Endodermal cell (in vitro differentiated cells): ENCODE data around the gene SHOC2. TPM values are rescaled to one million over a fixed set of nuclear protein-coding genes. Genes with fewer than 3 reads are reported as not detected.

Experiments used
- DNase-seq: peaks from one replicate; pipeline ENCODE4 v3.0.0-alpha.2; 2017
- H3K27ac ChIP-seq: 2 replicates; pipeline ENCODE4 v1.5.1; 2013; ENCODE audit warnings: mild to moderate bottlenecking, low read depth, low read length, moderate library complexity
- H3K27me3 ChIP-seq: 2 replicates; pipeline ENCODE4 v1.6.1; 2013; ENCODE audit warnings: mild to moderate bottlenecking, low read length, moderate library complexity; ENCODE audit not compliant: insufficient read depth, control insufficient read depth, poor library complexity, severe bottlenecking
- H3K36me3 ChIP-seq: 2 replicates; pipeline ENCODE4 v1.7.0; 2013; ENCODE audit warnings: mild to moderate bottlenecking, low read length, moderate library complexity; ENCODE audit not compliant: control insufficient read depth, insufficient read depth
- H3K4me1 ChIP-seq: one replicate; pipeline ENCODE4 v1.7.0; 2013; ENCODE audit warnings: low read length; ENCODE audit not compliant: control insufficient read depth, insufficient read depth
- H3K4me3 ChIP-seq: 2 replicates; pipeline ENCODE4 v1.5.1; 2013; ENCODE audit warnings: mild to moderate bottlenecking, low read length, moderate library complexity
- H3K9ac ChIP-seq: 2 replicates; pipeline ENCODE4 v1.6.1; 2013; ENCODE audit warnings: mild to moderate bottlenecking, low read length, moderate library complexity; ENCODE audit not compliant: poor library complexity, severe bottlenecking; ENCODE audit errors: extremely low read depth
- H3K9me3 ChIP-seq: 2 replicates; pipeline ENCODE4 v1.6.1; 2013; ENCODE audit warnings: mild to moderate bottlenecking, low read length, moderate library complexity; ENCODE audit not compliant: control insufficient read depth
- H3K27ac Mint-ChIP-seq: 2 replicates; pipeline ENCODE4 v1.8.0; 2020; ENCODE audit warnings: mixed read lengths
- H3K27me3 Mint-ChIP-seq: 2 replicates; pipeline ENCODE4 v1.8.0; 2021; ENCODE audit warnings: mild to moderate bottlenecking, mixed read lengths; ENCODE audit not compliant: insufficient read depth
- H3K36me3 Mint-ChIP-seq: 2 replicates; pipeline ENCODE4 v1.8.0; 2020; ENCODE audit warnings: low read depth, mixed read lengths
- H3K4me1 Mint-ChIP-seq: 2 replicates; pipeline ENCODE4 v1.8.0; 2020; ENCODE audit warnings: mixed read lengths
- H3K4me3 Mint-ChIP-seq: 2 replicates; pipeline ENCODE4 v1.8.0; 2020; ENCODE audit warnings: mild to moderate bottlenecking, moderate library complexity, mixed read lengths
- H3K9me3 Mint-ChIP-seq: 2 replicates; pipeline ENCODE4 v1.8.0; 2020; ENCODE audit warnings: mild to moderate bottlenecking, mixed read lengths
- CTCF ChIP-seq: fragments of 200-600 bp; sonication (generic); conservative IDR thresholded peaks from 2 replicates; pipeline ENCODE4 v1.5.0; 2021; ENCODE audit warnings: antibody characterized with exemption, mild to moderate bottlenecking
- WGBS, 2 experiments: methylation state at CpG; one replicate each; pipeline versions ENCODE4 v1.1.5 to v1.1.7; 2013; ENCODE audit warnings: missing lambda C conversion rate in 2 of 2, mixed read lengths in 1 of 2; ENCODE audit not compliant: insufficient coverage in 1 of 2, insufficient read length in 1 of 2; 5-methylcytosine and 5-hydroxymethylcytosine counted together
- long read RNA-seq, 4 experiments: library from polyadenylated mRNA in 2 of 4; library from RNA in 1 of 4; library from capped mRNA in 1 of 4; stranded (forward) in 3 of 4; unstranded in 1 of 4; transcript quantifications; one replicate each; pipeline ENCODE4 v2.0.0, GENCODE V29; 2020 to 2021; ENCODE audit warnings: inconsistent platforms in 1 of 4
- polyA plus RNA-seq, 2 experiments: library from polyadenylated mRNA; stranded (reverse); fragments of 50-300 nt; gene quantifications; one replicate each; pipeline ENCODE4 v1.2.3, GENCODE V29; 2013
- total RNA-seq, 2 donors: library from RNA; stranded (reverse); fragmentation: NEBNext Ultra II Directional in 1 of 2; extraction: Animal tissue kit (Norgen Biotek cat#: 25700) in 1 of 2; gene quantifications; 2 replicates in 1 of 2; 3 replicates in 1 of 2; pipeline ENCODE4 v1.2.1, GENCODE V29; 2021

The SHOC2 gene
- 10 to 100 TPM; 38.4 to 49.6 TPM for total RNA-seq
- polyA plus RNA-seq (2013, experiment 1 of 2) = 29.0 TPM
- 30.3 TPM for polyA plus RNA-seq (2013, experiment 2 of 2)
- long read RNA-seq, experiment 1, partial matches to known transcripts = 4 of 11 reads
- long read RNA-seq, experiment 1, other reads (novel, unspliced or antisense) = 5 of 11 reads
- long read RNA-seq, experiment 2, transcript SHOC2-202 (9 exons, 3,943 nt) = major isoform, 89 of 115 reads
- long read RNA-seq, experiment 2, partial matches to known transcripts = 6 of 115 reads
- long read RNA-seq, experiment 2, other reads (novel, unspliced or antisense) = 20 of 115 reads
- long read RNA-seq, experiment 3, transcript SHOC2-202 (9 exons, 3,943 nt) = major isoform, 83 of 115 reads
- long read RNA-seq, experiment 3, partial matches to known transcripts = 10 of 115 reads
- long read RNA-seq, experiment 3, other reads (novel, unspliced or antisense) = 21 of 115 reads
- long read RNA-seq, experiment 4, transcript SHOC2-202 (9 exons, 3,943 nt) = major isoform, 6 of 10 reads
- long read RNA-seq, experiment 4, partial matches to known transcripts = 3 of 10 reads
- long read RNA-seq, experiment 4, other reads (novel, unspliced or antisense) = 1 of 10 reads

DNA sequence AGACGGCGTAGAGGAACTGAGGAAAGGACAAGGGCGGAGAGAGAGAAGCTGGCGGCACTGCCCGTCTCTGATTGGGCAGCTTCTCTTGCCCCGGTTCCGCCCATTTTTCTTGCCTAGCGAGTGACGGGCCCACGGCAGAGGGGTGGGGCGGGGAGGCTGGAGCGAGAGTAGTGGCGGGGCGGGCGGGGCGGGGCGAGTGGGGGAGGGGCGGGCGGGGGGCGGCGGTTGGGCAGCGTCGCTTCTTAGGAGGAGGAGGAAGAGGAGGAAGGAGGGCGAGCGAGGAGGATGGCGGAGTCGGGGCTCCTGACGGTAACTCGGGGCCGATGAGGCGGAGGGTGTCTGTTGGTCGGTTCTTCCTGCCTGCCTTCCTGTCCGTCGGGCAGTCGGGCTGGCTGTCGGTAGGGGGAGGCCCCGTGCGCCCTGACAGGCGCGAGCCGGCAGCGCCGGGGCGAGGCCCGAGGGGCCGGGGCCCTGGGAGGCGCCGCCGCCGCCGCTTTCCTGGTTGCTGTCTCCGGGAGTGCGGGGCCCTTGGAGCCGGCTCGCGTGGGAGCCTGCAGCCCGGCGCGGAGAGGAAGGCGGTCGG, at the start of gene SHOC2:
TSS of gene SHOC2 (plus strand) at position 256 of the 583 bp plus-strand sequence. CDS start 44,755 bp downstream, outside the sequence.
- Mint-ChIP-seq H3K4me3 (peak within 1 kb of the TSS; percentile 99), H3K4me1 (peaks cover 10% of the 10 kb centered on the region), H3K27me3 (no peaks in the 10 kb centered on the region), H3K9me3 (no peaks in the 10 kb centered on the region), H3K36me3 (no peaks in the 10 kb centered on the region), H3K27ac (peak within 1 kb of the TSS; percentile 100)
- WGBS, 2 experiments = 0 to 2% methylated on average over 6 to 48 of the region's 61 CpGs
- Histone ChIP-seq H3K27me3 (no peaks in the 10 kb centered on the region), H3K4me1 (peaks cover 5% of the 10 kb centered on the region), H3K4me3 (peak within 1 kb of the TSS; percentile 96), H3K9me3 (no peaks in the 10 kb centered on the region), H3K27ac (peak within 1 kb of the TSS; percentile 99), H3K9ac (peak within 1 kb of the TSS; percentile 89), H3K36me3 (no peaks in the 10 kb centered on the region)
- peak; percentile 99 for DNase-seq
- TF ChIP-seq CTCF = peak; percentile 51

DNA sequence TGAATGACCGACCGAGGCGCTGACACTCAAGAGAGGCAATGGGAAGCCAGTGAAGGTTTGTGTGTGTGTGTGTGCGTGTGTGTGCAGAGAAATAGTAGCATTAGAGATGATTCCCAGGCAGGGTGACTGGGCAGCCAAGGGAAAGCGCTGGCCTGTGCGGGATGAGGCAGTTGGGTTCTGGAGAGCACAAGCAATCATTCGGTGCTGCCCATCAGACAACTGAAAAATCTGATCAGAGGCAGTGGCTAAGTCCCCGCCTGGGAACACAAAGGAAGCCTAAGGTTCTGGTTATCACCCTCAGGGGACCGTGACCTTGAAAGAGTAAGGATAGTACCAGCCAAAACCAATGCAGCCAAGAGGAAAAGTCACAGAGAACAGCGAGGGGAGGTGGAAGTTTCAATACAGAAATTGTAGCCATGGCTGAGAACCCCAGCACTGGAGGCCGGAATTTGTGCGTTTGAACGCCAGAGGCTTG, 48.5 kb upstream of the SHOC2 start:
- TF ChIP-seq CTCF = no peak
- H3K4me1 Mint-ChIP-seq = peaks cover 31% of the 10 kb centered on the region
- H3K4me3 Mint-ChIP-seq = peak overlapping the region; percentile 77
- Histone ChIP-seq H3K9me3 (no peaks in the 10 kb centered on the region), H3K4me3 (peak overlapping the region; percentile 73), H3K27me3 (no peaks in the 10 kb centered on the region), H3K9ac (no peak overlapping the region), H3K4me1 (peaks cover 12% of the 10 kb centered on the region), H3K27ac (peak overlapping the region; percentile 61), H3K36me3 (no peaks in the 10 kb centered on the region)
- H3K9me3 Mint-ChIP-seq = no peaks in the 10 kb centered on the region
- H3K27ac Mint-ChIP-seq = peak overlapping the region; percentile 94
- H3K36me3 Mint-ChIP-seq = peaks cover 4% of the 10 kb centered on the region
- no peak for DNase-seq
- H3K27me3 Mint-ChIP-seq = no peaks in the 10 kb centered on the region
- WGBS, 2 experiments = 82 to 89% methylated on average over 13 of the region's 13 CpGs

DNA sequence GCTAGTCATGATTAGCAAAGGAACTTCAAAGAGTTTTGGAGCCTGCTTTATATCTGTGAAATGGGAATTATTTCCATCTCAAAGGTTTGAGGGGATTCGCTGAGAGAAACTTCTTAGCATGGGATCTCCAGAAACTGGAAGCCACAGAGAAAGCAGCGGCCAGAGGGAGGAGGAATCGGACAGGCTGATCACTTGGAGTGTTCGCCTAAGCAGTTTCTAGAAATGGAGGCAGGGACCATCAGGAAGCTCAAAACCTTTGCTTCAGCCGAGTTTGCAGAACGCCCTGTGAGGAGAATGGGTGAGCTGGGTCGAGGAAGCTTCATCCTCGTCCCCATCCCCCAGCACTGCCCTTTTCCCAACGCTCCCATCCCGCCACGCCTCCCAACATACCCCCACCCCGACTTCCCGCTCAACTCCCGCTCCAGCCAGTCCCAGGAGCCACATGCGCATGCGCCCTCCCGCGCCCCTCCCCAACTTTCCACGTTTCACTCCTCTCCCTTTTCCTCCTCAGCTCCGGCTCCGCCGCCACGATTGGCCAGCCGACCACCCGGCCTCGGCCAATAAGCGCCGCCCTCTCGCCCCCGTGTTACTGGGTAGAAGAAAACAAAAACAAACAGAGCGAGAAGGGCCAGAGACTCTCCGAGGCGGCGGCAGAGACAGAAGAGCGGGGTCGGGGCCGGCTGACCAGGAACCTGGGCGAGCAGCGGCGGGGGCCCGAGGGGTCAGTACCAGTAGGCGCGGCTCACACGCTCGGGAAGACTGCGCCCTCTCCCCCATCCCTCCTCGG, 47.9 kb upstream of the SHOC2 start, which contains the start of gene PDCD4:
TSS of gene PDCD4 (plus strand) at position 631 of the 787 bp plus-strand sequence. CDS start 4,100 bp downstream, outside the sequence.
- no peak for TF ChIP-seq CTCF
- Mint-ChIP-seq H3K27me3 (no peaks in the 10 kb centered on the region), H3K36me3 (peaks cover 8% of the 10 kb centered on the region), H3K4me1 (peaks cover 31% of the 10 kb centered on the region), H3K27ac (peak within 1 kb of the TSS; percentile 94), H3K4me3 (peak within 1 kb of the TSS; percentile 77), H3K9me3 (no peaks in the 10 kb centered on the region)
- 3 to 7% methylated on average over 17 to 47 of the region's 47 CpGs for WGBS, 2 experiments
- DNase-seq = peak; percentile 100
- Histone ChIP-seq H3K4me1 (peaks cover 11% of the 10 kb centered on the region), H3K36me3 (no peaks in the 10 kb centered on the region), H3K27me3 (no peaks in the 10 kb centered on the region), H3K9ac (peak within 1 kb of the TSS; percentile 60), H3K9me3 (no peaks in the 10 kb centered on the region), H3K4me3 (peak within 1 kb of the TSS; percentile 97), H3K27ac (peak within 1 kb of the TSS; percentile 94)
